ENCODE results near the gene ESRRA. TPM values are rescaled to one million over a fixed set of nuclear protein-coding genes. Genes with fewer than 3 reads are reported as not detected.
A peak's percentile ranks its signal among the peaks of the same experiment; 100 is the strongest.

Gene ESRRA
- total and polyA plus RNA-seq, 2 of the 4 experiments (the other 2 are of a cell fraction): 10.2 to 15.0 TPM

DNA sequence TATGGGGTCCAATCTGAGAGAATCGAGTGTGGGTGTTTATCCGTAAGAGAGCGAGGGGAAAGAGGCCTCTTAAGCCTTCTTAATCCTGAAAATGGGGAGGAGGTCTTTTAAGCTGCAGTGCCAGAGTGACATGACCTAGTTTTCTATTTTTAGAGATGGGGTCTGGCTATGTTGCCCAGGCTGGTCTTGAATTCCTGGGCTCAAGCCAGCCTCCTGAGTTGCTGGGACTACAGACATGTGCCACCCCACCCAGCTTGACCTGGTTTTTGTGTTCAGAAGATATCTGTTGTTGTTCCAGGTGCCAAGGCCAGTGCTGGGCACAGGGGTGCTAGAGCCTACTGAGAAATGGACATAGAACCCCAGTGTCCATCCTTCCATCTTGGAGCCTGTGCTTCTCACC lies 22.2 kb upstream of the ESRRA start:
- DNase-seq: no peak

More for the DNA sequence above, 22.2 kb upstream of the ESRRA start:
- Histone ChIP-seq H3K23ac (ENCODE audit: low read depth, low read length) (peak overlapping the region; percentile 51; the same call in 1 of the 2 replicates), H3K18ac (ENCODE audit: low read depth, low read length) (no peak overlapping the region), H2BK20ac (ENCODE audit: low read depth, low read length) (no peak overlapping the region), H2AK9ac (replicated peaks; ENCODE audit: low read depth, low read length, poor library complexity) (no peak overlapping the region), H2AFZ (replicated peaks; ENCODE audit: low read length, poor library complexity) (no peak overlapping the region), H4K20me1 (ENCODE audit: insufficient read depth, low read length) (no peaks in the 10 kb centered on the region), H3K9me1 (ENCODE audit: insufficient read depth, low read length) (peaks cover 5% of the 10 kb centered on the region; the same call in 1 of the 2 replicates), H3K9me3 (ENCODE audit: control insufficient read depth, insufficient read depth, low read length) (no peaks in the 10 kb centered on the region), H3K36me3 (ENCODE audit: control insufficient read depth, insufficient read depth, low read length) (peaks cover 15% of the 10 kb centered on the region), H3K14ac (replicated peaks; ENCODE audit: low read depth, low read length) (no peak overlapping the region), H3K27ac (ENCODE audit: insufficient read depth, low read length) (no peak overlapping the region), H3K79me1 (ENCODE audit: low read depth in 1 of 2, low read length in 2 of 2) (peaks cover 15 to 39% of the 10 kb centered on the region in 2 experiments), H2BK5ac (ENCODE audit: low read depth, low read length, poor library complexity, severe bottlenecking) (no peak overlapping the region), H3K27me3 (ENCODE audit: control insufficient read depth, insufficient read depth, low read length) (no peaks in the 10 kb centered on the region), H3K4me3 (ENCODE audit: insufficient read depth, low read depth, low read length) (no peak overlapping the region), H4K8ac (ENCODE audit: low read depth in 2 of 2, low read length in 2 of 2) (no peak overlapping the region), H3K56ac (ENCODE audit: extremely low read depth, insufficient read depth, low read length) (no peak overlapping the region), H2BK15ac (ENCODE audit: low read depth, low read length) (no peak overlapping the region), H4K91ac (ENCODE audit: insufficient read depth, low read depth, low read length) (no peak overlapping the region), H3K9ac (ENCODE audit: low read depth, low read length) (no peak overlapping the region), H3K4ac (ENCODE audit: low read depth, low read length) (no peak overlapping the region; the same call in 1 of the 2 replicates), H2BK120ac (ENCODE audit: low read depth, low read length) (no peak overlapping the region), H3K4me1 (ENCODE audit: control insufficient read depth, insufficient read depth, low read length) (peaks cover 8% of the 10 kb centered on the region), H3K4me2 (ENCODE audit: low read depth, low read length) (peak overlapping the region; percentile 15; the same call in 1 of the 2 replicates), H4K5ac (ENCODE audit: low read depth, low read length) (no peak overlapping the region), H2AK5ac (ENCODE audit: low read depth, low read length) (no peak overlapping the region; the same call in 1 of the 2 replicates)
- ChIA-PET CTCF (interaction anchor here (1.2 to 1.6 kb wide), 2 partner anchors 18 to 22 kb away, joined by 3 to 4 read pairs; partner anchors contain the start of gene ESRRA), POLR2A (ENCODE audit: unreplicated experiment) (no interaction called here)
- dilution Hi-C loops (cut with HindIII; ENCODE audit: low sequenced_read_pairs, unreplicated experiment) (no loop called here), intact Hi-C loops (cut with micrococcal nuclease) (no loop called here), in situ Hi-C loops (cut with MboI; ENCODE audit: low sequenced_read_pairs) (no loop called here)
- no TSS peak for BruUV-seq (replicated peaks)
- ATAC-seq (ENCODE audit: low read depth): no peak
- no CpG with 5 or more reads among the region's 3 CpGs for WGBS, 2 experiments (ENCODE audit: extremely low coverage in 2 of 2, insufficient read length in 1 of 2)
- TF ChIP-seq CHD1 (IDR thresholded peaks at IDR 0.05; ENCODE audit: low read depth, low read length) (no peak), POLR2A (IDR thresholded peaks at IDR 0.05; ENCODE audit: low read depth, low read length) (no peak), FOS (IDR thresholded peaks at IDR 0.05; ENCODE audit: low read depth, low read length) (no peak), RFX5 (IDR thresholded peaks at IDR 0.05; ENCODE audit: low read depth, low read length) (no peak), NFE2L2 (IDR thresholded peaks at IDR 0.05; ENCODE audit: low read depth, low read length) (no peak), MAFK (IDR thresholded peaks at IDR 0.05; ENCODE audit: low read depth, low read length) (no peak), BHLHE40 (IDR thresholded peaks at IDR 0.05; ENCODE audit: low read depth, low read length) (no peak), CEBPB (IDR thresholded peaks at IDR 0.05; ENCODE audit: low read depth, low read length) (no peak), MXI1 (IDR thresholded peaks at IDR 0.05; ENCODE audit: borderline replicate concordance, low read depth, low read length) (no peak), USF2 (IDR thresholded peaks at IDR 0.05; ENCODE audit: low read depth, low read length) (no peak), RCOR1 (IDR thresholded peaks at IDR 0.05; ENCODE audit: insufficient replicate concordance, low read length) (no peak), ELK1 (IDR thresholded peaks at IDR 0.05; ENCODE audit: borderline replicate concordance, low read depth, low read length) (no peak)

Measured in IMR-90 (cell line).